D721Med (cell line): ENCODE measurements around the gene MED26.
"Not testable (repeated sequence)": the region's sequence is repeated elsewhere in the genome, so short reads cannot be mapped to it uniquely, and the experiment has no call there.

ENCODE experiments used
- DNase-seq: peaks from one replicate; pipeline ENCODE4 v3.0.0; 2011; ENCODE audit warnings: low spot score; ENCODE audit not compliant: insufficient read length
- FAIRE-seq: peaks from 2 replicates; lab custom pipeline; 2011; peaks lifted over from hg19 to GRCh38; lab: Jason Lieb, UNC
- CTCF ChIP-seq: IDR thresholded peaks from 2 replicates; pipeline ENCODE4 v1.5.1; 2012; ENCODE audit warnings: mild to moderate bottlenecking, control low read depth; ENCODE audit not compliant: insufficient read depth; ENCODE audit errors: missing control alignments

The MED26 gene

GRCh38 chr19:16566161-16566560 is 61.8 kb downstream of the MED26 start:
- DNase-seq (no peak), FAIRE-seq (no peak)
- no peak for TF ChIP-seq CTCF

DNA sequence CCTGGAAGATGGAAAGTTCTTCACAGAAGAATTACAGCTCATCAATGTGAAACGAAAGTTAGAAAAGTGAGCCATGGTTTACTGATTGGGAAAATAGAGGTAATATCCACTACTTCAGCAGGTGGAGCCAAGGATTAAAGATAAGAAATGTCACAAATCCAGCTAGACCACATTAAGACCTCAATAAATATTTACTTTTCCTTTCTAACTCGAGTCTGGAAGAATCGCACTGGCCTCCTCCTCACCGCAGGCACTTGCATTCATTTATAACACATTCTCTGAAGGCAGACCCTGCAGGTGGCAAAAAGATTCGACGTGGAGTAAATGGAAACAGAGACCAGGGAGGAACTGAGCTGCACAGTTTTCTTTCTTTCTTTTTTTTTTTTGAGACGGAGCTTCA is 63.2 kb downstream of the MED26 start:
- no peak for TF ChIP-seq CTCF
- DNase-seq (no peak), FAIRE-seq (no peak)

- TF ChIP-seq CTCF, result no peak
- DNase-seq (no peak), FAIRE-seq (no peak)
These were observed 65.4 kb downstream of the MED26 start for GRCh38 chr19:16562608-16563025.

- DNase-seq (no peak), FAIRE-seq (no peak)
- TF ChIP-seq CTCF, result no peak
These were observed 66.6 kb downstream of the MED26 start for GRCh38 chr19:16561382-16561781.

GRCh38 chr19:16559780-16560276 is 68.2 kb downstream of the MED26 start:
- DNase-seq, result no peak
- no peak for FAIRE-seq

GRCh38 chr19:16554776-16555175 is 73.2 kb downstream of the MED26 start:
- TF ChIP-seq CTCF, result no peak
- DNase-seq (no peak), FAIRE-seq (no peak)

More at GRCh38 chr19:16559780-16560276, 68.2 kb downstream of the MED26 start:
- no peak for TF ChIP-seq CTCF

DNA sequence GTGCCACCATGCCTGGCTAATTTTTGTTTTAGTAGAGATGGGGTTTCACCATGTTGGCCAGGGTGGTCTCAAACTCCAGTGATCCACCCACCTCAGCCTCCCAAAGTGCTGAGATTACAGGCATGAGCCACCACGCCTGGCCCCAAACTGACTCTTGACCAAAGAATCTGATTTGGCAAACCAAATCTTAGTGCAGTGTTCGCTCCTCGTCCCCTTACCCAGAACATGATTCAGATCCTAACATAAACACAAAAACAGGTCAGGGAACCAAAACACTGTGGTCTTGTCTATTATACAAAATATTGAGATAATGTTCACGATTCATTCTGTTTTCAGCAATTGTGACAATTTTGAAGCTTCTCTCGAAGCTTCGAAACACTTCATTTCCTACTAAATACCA is 76.1 kb downstream of the MED26 start:
- DNase-seq, FAIRE-seq: not testable (repeated sequence)

- no peak for TF ChIP-seq CTCF
- FAIRE-seq (no peak), DNase-seq (no peak)
These were observed 79.0 kb downstream of the MED26 start for GRCh38 chr19:16548956-16549355.
